Measurements from ENCODE around the gene SAYSD1. TPM values are rescaled to one million over a fixed set of nuclear protein-coding genes. Genes with fewer than 3 reads are reported as not detected.

Gene SAYSD1
- total RNA-seq, 1 experiment from 2014 or later, result 20.8 TPM

- H3K36me3 Mint-ChIP-seq (ENCODE audit: insufficient read depth, unreplicated experiment), result no peaks in the 10 kb centered on the region
- H3K9me3 ChIP-seq, result no peaks in the 10 kb centered on the region
- no peaks in the 10 kb centered on the region for H3K9me3 Mint-ChIP-seq (ENCODE audit: unreplicated experiment)
- POLR2A ChIA-PET, result no interaction called here
- H3K4me3 ChIP-seq (ENCODE audit: low read depth, low read length), result no peak overlapping the region
- no peaks in the 10 kb centered on the region; the same call in 1 of the 2 replicates for H3K27me3 ChIP-seq (replicated peaks; ENCODE audit: control insufficient read depth, insufficient read depth, low read length)
- CTCF ChIA-PET, result interaction anchor here (1.3 to 2.9 kb wide), 2 partner anchors 86 to 113 kb away, joined by 3 to 18 read pairs; no protein-coding TSS in a partner anchor
- H3K27me3 Mint-ChIP-seq (ENCODE audit: insufficient read depth, unreplicated experiment), result no peaks in the 10 kb centered on the region
- TF ChIP-seq CTCF (IDR thresholded peaks at IDR 0.05; ENCODE audit: insufficient read depth in 1 of 2, low read depth in 1 of 2, low read length in 1 of 2, severe bottlenecking in 1 of 2, unreplicated experiment in 1 of 2), result no peak
- intact Hi-C loops (cut with micrococcal nuclease; ENCODE audit: unreplicated experiment), result no loop called here
- no peaks in the 10 kb centered on the region for H3K4me1 ChIP-seq
- H3K4me3 Mint-ChIP-seq (ENCODE audit: unreplicated experiment), result no peak overlapping the region
- no peak for DNase-seq
- no peaks in the 10 kb centered on the region for H3K4me1 Mint-ChIP-seq (ENCODE audit: low read depth, unreplicated experiment)
- no TSS peak for BruUV-seq (replicated peaks)
- H3K36me3 ChIP-seq (ENCODE audit: control insufficient read depth, insufficient read depth, low read length), result no peaks in the 10 kb centered on the region
- H3K27ac Mint-ChIP-seq (ENCODE audit: unreplicated experiment), result no peak overlapping the region
Measured at GRCh38 chr6:39087197-39087596, 27.8 kb downstream of the SAYSD1 start.

GRCh38 chr6:39086711-39087110 lies 28.3 kb downstream of the SAYSD1 start:
- Mint-ChIP-seq H3K27ac (ENCODE audit: unreplicated experiment) (no peak overlapping the region), H3K9me3 (ENCODE audit: unreplicated experiment) (no peaks in the 10 kb centered on the region), H3K4me3 (ENCODE audit: unreplicated experiment) (no peak overlapping the region), H3K27me3 (ENCODE audit: insufficient read depth, unreplicated experiment) (no peaks in the 10 kb centered on the region), H3K4me1 (ENCODE audit: low read depth, unreplicated experiment) (no peaks in the 10 kb centered on the region), H3K36me3 (ENCODE audit: insufficient read depth, unreplicated experiment) (no peaks in the 10 kb centered on the region)
- no peak for TF ChIP-seq CTCF (IDR thresholded peaks at IDR 0.05; ENCODE audit: insufficient read depth in 1 of 2, low read depth in 1 of 2, low read length in 1 of 2, severe bottlenecking in 1 of 2, unreplicated experiment in 1 of 2)
- BruUV-seq (replicated peaks), result no TSS peak
- intact Hi-C loops (cut with micrococcal nuclease; ENCODE audit: unreplicated experiment), result no loop called here
- POLR2A ChIA-PET, result no interaction called here
- Histone ChIP-seq H3K36me3 (ENCODE audit: control insufficient read depth, insufficient read depth, low read length) (no peaks in the 10 kb centered on the region), H3K4me3 (ENCODE audit: low read depth, low read length) (no peak overlapping the region), H3K9me3 (no peaks in the 10 kb centered on the region), H3K27me3 (replicated peaks; ENCODE audit: control insufficient read depth, insufficient read depth, low read length) (no peaks in the 10 kb centered on the region; the same call in 1 of the 2 replicates), H3K4me1 (no peaks in the 10 kb centered on the region)
- CTCF ChIA-PET, result interaction anchor here (2.9 kb wide), 1 partner anchor 112 kb away, joined by 18 read pairs; no protein-coding TSS in a partner anchor
- DNase-seq, result no peak

GRCh38 chr6:39086294-39086693 lies 28.7 kb downstream of the SAYSD1 start:
- ChIA-PET POLR2A (no interaction called here), CTCF (interaction anchor here (2.9 kb wide), 1 partner anchor 112 kb away, joined by 18 read pairs; no protein-coding TSS in a partner anchor)
- no peaks in the 10 kb centered on the region for H3K4me1 Mint-ChIP-seq (ENCODE audit: low read depth, unreplicated experiment)

More at GRCh38 chr6:39086294-39086693, 28.7 kb downstream of the SAYSD1 start:
- H3K27me3 ChIP-seq (replicated peaks; ENCODE audit: control insufficient read depth, insufficient read depth, low read length), result no peaks in the 10 kb centered on the region; the same call in 1 of the 2 replicates
- no TSS peak for BruUV-seq (replicated peaks)
- H3K4me3 ChIP-seq (ENCODE audit: low read depth, low read length), result no peak overlapping the region
- no peaks in the 10 kb centered on the region for H3K9me3 ChIP-seq
- no peaks in the 10 kb centered on the region for H3K27me3 Mint-ChIP-seq (ENCODE audit: insufficient read depth, unreplicated experiment)
- no peak overlapping the region for H3K4me3 Mint-ChIP-seq (ENCODE audit: unreplicated experiment)
- H3K27ac Mint-ChIP-seq (ENCODE audit: unreplicated experiment), result no peak overlapping the region
- no peaks in the 10 kb centered on the region for H3K36me3 Mint-ChIP-seq (ENCODE audit: insufficient read depth, unreplicated experiment)
- DNase-seq, result no peak
- H3K36me3 ChIP-seq (ENCODE audit: control insufficient read depth, insufficient read depth, low read length), result no peaks in the 10 kb centered on the region
- intact Hi-C loops (cut with micrococcal nuclease; ENCODE audit: unreplicated experiment), result no loop called here
- TF ChIP-seq CTCF (IDR thresholded peaks at IDR 0.05; ENCODE audit: insufficient read depth in 1 of 2, low read depth in 1 of 2, low read length in 1 of 2, severe bottlenecking in 1 of 2, unreplicated experiment in 1 of 2), result no peak
- no peaks in the 10 kb centered on the region for H3K9me3 Mint-ChIP-seq (ENCODE audit: unreplicated experiment)
- no peaks in the 10 kb centered on the region for H3K4me1 ChIP-seq

All from Caco-2 (cell line).